Forelimb muscle (tissue), 1 donor: ENCODE measurements around the gene PDLIM4. TPM values are rescaled to one million over a fixed set of nuclear protein-coding genes. Genes with fewer than 3 reads are reported as not detected.

ENCODE experiments used
- DNase-seq: peaks from one replicate; pipeline ENCODE4 v3.0.0-alpha.2; 2013; ENCODE audit warnings: low read depth
- polyA plus RNA-seq: library from polyadenylated mRNA; unstranded; fragments of 120-200 nt; gene quantifications from one replicate; pipeline ENCODE4 v1.2.1, GENCODE V29; 2013; ENCODE audit not compliant: insufficient read length

PDLIM4 gene
- polyA plus RNA-seq, 1 donor = 66.2 TPM

- no peak for DNase-seq
Measured at GRCh38 chr5:132281856-132282614, 24.5 kb downstream of the PDLIM4 start.

- no peak for DNase-seq
Measured at GRCh38 chr5:132283423-132284043, 26.0 kb downstream of the PDLIM4 start.

- DNase-seq = no peak
Measured at GRCh38 chr5:132289097-132289496, 31.6 kb downstream of the PDLIM4 start.

GRCh38 chr5:132291026-132291425, 33.5 kb downstream of the PDLIM4 start:
- no peak for DNase-seq

- DNase-seq = peak; percentile 68
Measured at GRCh38 chr5:132293066-132293991, 35.8 kb downstream of the PDLIM4 start.

- DNase-seq = peak; percentile 44
Measured at GRCh38 chr5:132293992-132294727, 36.7 kb downstream of the PDLIM4 start, which contains the start of gene SLC22A4. Gene SLC22A4 (plus strand): TSS chr5:132294394. CDS start chr5:132294617, 223 bp downstream.

- DNase-seq = no peak
Measured at GRCh38 chr5:132294728-132295504, 37.4 kb downstream of the PDLIM4 start.

GRCh38 chr5:132295505-132296411, 38.3 kb downstream of the PDLIM4 start:
- DNase-seq = no peak

GRCh38 chr5:132296412-132297016, 39.0 kb downstream of the PDLIM4 start:
- DNase-seq = no peak

- DNase-seq = no peak
Measured at GRCh38 chr5:132297211-132297940, 39.9 kb downstream of the PDLIM4 start.

- DNase-seq = no peak
Measured at GRCh38 chr5:132298298-132299212, 41.1 kb downstream of the PDLIM4 start.

GRCh38 chr5:132299917-132300316, 42.4 kb downstream of the PDLIM4 start:
- no peak for DNase-seq

- DNase-seq = no peak
Measured at GRCh38 chr5:132300577-132301343, 43.3 kb downstream of the PDLIM4 start.

- DNase-seq = no peak
Measured at GRCh38 chr5:132301344-132302271, 44.1 kb downstream of the PDLIM4 start.

GRCh38 chr5:132302413-132302812, 44.9 kb downstream of the PDLIM4 start:
- DNase-seq = no peak
